ENCODE measurements around the gene TTC23L.

The TTC23L gene

DNA sequence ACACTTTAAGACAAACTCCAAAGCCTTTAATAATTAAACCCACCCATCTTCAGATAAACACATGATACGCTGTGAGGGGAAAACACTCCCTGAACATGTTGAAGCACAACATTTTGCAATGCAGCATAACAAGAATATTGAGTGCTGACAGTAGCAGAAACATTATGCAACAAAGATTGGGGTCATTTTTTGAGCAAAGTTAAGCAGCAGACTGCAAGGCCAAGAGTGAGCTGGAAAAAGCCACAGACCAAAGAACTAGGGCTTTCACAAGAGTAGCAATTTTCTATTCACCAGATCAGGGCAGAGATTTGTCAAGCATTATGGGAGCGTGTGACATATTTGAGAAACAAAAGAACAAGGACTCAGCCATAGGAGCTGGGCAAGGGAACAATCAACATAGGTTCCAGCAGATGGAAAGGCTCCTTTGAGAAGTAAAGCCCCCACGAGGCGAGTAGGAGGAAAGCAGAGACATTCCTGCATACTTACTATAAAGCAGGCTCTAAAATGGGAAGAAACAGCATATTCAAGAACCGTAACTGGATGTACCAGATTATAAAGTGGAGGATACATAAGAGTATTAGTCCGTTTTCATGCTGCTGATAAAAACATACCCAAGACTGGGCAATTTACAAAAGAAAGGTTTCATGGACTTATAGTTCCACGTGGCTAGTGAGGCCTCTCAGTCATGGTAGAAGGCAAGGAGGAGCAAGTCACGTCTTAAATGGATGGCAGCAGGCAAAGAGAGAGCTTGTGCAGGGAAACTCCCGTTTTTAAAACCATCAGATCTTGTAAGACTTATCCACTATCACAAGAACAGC lies 4.8 kb upstream of the TTC23L start:
- no peak for DNase-seq

DNA sequence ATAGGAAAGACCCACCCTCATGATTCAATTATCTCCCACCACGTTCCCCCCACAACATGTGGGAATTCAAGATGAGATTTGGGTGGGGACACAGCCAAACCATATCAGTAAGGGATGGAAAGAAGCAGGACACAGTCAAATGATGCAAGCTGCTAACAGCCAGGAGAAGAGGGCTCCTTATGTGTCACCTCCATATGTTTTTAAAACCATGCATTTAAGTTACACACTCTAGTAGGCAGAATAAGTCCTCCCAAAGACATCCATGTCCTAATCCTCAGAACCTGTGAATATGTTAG lies 4.2 kb upstream of the TTC23L start:
- DNase-seq = no peak

DNA sequence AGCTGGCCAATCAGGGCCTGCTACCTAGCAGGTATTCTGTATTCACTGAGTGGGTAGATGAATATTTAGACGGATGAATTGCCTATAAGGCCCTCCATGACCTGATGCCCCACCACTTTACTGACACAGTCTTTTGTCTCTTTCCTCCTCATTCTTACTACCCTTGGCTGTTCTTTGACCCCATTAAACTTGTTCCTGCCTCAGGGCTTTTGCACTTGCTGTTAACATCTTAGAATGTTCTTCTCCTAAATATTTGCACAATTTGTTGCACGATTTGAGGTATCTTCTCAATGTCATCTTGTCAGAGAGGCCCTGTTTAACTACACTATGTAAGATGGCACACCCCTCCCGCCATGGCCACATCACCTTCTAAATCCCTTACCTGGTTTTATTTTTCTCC lies 3.3 kb upstream of the TTC23L start:
- no peak for DNase-seq

DNA sequence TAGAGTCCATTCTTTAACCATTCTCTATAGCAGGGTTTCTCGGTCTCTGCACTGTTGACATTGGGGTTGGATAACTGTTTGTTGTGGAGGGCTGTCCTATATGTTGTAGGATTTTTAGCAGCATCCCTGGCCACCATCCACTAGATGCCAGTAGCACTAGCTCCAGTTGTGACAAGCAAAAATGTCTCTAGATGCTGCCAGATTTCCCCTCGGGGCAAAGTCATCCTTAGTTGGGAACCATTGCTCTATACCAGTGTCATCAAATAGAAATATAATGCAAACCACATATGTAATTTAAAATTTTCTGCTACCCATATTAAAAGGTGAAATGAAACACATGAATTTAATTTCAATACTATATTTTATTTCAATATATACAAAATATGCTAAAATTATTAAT lies 2.9 kb downstream of the TTC23L start:
- no peak for DNase-seq

DNA sequence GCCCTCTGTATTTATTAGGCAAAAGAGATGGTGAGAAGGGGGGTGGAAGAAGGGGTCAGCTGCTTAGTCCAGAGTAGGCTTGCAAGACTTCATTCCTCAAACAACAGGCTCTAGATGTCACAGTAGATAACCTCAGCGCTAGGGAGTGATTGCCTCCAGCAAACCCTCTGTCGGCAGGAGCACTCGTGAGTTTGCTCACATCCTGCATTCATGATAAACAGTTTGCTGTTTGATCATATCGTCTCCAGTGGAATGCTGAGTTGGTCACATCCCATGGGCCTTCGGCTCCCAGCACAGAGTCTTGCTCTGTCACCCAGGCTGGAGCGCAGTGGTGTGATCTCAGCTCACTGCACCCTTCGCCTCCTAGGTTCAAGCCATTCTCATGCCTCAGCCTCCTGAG lies 3.6 kb downstream of the TTC23L start:
- DNase-seq = no peak

DNA sequence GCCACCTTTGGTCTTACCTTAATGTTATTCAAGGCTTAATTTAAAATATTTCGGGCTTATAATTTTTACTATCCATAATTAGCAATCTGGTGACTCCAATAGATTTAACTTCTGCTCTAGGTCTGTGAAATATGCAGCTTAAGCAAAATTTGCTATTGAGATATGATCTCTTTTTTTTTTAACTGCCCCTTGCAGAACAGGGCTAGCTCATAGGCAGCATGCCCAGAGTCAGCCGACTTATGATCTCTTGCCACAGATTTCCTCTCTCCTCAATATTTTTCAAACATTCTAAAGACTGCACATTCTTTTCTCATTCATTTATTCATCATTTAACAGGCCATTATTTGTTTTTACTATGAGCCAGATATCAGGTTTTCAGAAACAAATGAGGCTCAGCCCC lies 4.5 kb downstream of the TTC23L start:
- DNase-seq = no peak

DNA sequence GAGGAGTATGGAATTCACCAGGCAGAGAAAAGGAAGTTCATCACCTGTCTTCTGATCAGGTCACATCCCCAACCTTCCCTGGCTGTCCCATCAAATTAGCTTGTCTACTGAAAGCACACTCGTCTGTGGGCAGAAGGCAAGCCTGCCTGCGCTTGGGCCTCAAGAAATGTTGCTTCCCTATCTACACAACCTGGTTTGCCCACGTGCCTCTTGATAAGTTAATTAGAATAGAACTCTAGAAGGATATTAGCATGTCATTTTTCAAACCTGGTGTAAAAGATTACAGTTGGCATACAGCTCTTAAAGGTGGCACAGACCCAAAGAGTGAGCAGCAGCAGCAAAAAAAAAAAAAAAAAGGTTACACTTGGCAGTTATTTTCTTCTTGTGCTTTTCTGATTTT lies 5.1 kb downstream of the TTC23L start:
- no peak for DNase-seq

DNA sequence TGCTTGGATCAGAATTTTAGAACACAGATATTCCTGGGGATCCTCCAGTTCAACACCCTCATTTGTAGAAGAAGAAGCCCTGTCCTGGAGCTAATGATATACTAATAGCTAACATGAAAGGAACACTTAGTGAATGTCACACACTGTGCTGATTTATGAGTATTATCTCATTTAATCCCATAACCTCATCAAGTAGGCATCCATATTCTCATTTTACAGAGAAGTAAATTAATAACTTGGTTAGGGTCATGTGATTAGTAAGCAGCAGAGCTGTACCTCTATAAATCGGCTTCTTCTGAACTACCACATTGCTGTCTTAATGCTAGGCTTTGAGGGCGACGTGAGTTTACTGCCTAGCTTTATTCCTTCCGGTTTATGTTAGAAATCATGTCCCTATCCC lies 6.0 kb downstream of the TTC23L start:
- no peak for DNase-seq

DNA sequence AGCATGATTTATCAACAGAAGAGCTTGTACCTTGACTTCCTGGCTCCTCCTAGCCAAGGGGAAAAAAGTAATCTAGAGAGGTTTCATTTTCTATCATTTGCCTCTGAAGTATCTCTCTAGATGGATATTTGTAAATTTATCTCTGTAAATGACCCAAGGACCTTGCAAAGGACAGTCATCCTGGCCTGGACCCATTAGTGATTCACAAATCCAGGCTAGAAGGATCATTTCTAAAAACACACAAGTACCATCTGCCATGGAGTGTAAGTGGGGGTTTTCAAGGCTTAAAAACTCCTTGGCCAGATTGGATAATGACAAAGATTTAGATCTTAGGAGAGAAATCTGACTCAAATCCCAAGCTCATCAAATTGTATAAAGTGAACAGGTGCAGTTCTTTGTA lies 8.1 kb downstream of the TTC23L start:
- no peak for DNase-seq

DNA sequence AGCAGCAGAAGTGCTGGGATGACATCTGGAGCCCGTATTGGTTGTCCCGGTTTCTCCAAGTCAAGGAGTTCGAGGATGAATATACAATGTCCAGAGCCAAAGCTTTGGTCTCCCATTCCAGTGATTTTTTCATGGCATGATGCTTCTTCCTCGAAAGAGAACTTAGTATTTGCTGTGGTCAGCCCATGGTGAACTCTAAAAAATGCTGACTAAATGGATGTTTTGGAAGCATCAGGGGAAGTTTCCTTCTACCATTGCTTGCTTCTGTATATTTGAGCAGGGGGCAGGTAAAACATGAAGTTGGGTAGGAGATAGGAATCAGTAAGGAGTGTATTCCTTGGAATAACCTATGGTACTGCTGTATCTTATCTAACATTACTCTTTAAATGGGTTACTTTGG lies 8.6 kb downstream of the TTC23L start:
- no peak for DNase-seq

DNA sequence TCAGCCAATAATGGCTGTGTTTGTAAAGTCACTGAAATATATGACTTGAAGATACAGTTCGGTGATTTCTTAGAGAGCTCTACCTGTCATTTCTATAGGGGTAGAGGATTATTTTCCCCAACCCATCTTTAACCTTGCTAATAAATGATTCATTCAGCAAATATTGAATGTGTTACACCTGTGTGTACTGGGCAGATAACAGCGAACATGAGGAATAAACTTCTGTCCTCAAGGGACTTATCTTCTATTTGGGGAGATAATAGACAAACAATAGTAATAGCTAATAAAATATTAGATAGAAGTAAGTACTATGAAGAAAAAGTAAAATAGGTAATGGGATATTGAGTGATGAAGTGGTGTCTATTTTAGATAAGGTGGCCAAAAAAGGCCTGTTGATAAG lies 9.3 kb downstream of the TTC23L start:
- DNase-seq = no peak

DNA sequence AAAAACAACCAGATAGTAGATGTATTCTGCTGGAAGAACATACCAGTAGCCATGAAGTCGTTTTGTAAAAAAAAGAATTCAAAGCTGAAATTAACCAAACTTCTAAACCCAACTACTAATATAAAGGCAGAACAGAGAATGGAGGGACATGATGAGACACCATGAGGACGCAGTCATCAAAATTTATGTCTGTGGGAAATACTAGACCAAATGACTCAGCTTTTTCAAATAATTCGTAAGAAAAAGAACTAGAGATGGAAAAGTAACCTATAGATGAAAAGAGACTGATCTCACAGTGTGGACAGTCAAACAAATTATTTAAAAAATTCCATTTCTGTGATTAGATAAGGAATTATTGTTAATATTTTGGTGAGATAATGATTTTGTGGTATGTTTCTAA lies 10.3 kb downstream of the TTC23L start:
- DNase-seq = no peak

DNA sequence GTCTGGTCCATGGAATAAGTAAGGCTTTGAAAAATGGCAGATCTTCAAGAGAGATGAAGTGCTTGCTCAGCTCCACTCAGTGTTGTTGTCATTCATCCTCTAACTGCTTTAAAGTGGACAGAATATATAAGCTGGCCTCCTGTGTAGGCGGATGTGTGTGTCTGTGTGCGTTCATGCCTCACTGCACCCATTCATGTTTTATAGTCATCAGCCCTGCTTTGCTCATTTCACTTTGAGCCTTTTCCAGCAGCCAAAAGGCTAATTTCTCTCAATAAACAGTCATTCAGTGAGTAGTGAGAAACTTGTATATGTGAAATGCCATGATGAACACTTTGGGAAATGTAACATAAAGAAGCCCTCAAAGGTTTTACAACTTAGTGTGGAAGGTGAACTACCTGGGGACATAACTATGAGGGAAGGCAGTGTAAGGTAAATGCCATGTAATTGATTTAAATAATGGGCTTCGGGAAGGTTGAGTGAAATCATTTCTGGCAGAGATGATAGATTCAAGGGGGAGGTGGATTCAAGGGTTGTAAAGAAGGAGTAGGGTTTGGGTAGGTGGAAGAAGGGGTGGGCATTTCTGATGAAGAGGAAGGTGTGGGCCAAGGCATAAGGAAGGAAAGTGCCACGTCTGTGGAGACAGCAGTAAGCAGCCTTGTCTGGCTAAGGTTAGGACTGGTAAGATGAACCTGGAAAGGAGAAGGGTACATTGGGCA lies 15.7 kb downstream of the TTC23L start:
- DNase-seq = no peak

DNA sequence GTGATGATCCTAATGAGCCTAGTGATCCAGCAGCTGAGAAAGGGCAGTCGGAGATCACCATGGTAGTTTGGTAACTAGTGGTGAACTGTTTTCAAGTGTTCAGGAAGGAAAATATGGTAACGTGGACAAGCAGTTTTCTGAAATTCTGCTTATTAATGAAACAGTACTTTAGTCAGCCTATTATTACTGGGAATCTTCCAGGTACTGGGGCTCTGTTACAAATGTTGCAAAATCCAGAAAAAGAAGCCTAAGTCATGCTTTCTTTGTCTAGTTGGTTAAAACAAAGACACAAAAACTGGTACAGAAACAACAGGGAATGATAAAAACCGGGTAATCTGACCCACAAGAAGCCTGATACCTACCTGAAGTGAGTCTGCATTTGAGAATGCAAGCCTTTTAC lies 18.2 kb downstream of the TTC23L start:
- no peak for DNase-seq

DNA sequence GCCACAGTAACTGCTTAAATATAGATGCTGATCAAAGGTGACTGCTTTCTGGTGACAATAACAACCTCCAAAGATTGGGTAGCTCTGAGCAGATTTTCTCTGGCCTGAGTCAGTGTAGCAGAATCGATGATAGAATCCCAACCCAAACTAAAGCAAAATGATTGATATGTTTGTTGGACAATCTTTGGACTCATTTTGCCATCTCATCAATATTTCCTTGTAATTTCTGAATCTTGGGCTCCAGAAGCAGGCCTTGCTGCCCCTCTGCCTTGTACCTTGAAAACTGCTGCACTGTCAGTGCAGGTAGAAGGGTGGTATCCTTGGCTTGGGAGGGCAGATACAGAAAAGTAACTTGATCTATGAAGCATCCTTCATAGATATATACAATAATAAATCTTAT lies 18.9 kb downstream of the TTC23L start:
- no peak for DNase-seq

DNA sequence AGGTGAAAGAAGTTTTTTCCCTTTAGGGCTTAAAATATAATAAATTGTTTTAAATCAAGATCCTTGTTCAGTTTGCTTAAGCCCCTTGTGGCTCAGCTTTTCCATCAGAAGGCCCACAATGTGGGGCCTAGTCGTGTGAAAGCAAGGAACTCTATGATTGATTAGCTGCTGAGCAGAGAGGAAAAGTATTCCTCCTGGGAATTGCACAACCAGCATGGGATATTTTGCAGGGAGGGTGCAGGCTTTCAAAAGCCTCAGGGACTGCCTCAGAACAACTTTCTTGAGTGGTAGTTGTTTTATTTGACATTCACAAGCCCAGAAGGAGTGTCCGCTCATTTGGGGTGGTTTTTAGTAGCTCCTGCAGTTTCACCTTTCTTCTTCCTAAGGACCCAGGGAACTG lies 19.8 kb downstream of the TTC23L start:
- DNase-seq = no peak

DNA sequence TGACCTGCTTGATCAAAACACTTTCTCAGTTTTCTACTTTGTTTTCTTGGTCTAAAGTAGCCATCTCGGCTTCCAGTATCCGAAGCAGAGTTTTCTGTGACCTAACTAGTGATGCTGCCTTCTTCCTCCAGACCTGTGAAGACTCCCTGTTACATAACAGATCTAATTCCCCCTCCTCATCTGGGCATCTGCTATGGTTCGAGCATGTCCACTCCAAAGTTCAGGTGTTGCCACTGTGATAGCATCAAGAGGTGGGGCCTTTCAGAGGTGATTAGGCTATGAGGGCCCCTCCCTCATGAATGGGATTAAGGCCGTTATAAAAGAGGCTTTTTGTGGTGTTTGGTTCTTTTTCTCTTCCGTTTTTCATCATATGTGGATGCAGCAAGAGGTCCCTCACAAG lies 20.3 kb downstream of the TTC23L start:
- no peak for DNase-seq

DNA sequence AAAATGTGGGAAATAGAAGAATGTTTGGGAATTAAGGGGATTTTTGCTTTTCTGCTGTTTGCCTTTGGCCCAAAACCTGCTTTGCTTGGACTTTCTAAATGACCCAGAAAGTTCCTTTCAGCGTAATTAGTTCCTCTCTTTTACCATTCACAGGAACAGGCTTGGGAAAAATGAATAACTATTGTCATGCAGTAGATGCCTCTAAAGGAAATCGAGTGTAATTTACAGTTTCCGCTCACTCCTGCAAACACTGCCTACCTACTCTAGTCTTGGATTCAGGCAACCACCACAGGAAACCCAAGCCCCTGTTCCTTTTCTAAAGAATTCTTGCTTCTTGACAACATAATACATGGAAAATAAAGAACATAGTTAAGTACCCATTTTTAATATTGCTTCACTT lies 25.0 kb downstream of the TTC23L start:
- no peak for DNase-seq

DNA sequence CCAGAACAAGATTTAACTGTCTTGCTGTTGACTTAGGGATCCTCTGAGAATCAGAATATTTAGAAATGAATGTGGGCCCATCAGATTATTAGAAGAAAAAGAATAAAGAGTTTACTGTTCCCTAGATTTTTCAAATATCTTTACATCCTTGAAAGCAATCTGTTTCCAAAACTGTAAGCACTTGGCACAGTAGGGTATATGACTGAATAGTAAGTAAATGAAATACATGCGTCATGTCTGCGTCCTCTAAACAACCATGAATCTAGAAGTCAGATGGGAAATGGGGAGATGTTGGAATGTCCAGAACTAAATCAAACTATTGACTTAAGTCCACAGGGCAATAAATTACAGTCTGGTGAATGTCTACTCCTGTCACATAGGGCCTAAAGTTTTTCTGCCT lies 26.1 kb downstream of the TTC23L start:
- DNase-seq = no peak

DNA sequence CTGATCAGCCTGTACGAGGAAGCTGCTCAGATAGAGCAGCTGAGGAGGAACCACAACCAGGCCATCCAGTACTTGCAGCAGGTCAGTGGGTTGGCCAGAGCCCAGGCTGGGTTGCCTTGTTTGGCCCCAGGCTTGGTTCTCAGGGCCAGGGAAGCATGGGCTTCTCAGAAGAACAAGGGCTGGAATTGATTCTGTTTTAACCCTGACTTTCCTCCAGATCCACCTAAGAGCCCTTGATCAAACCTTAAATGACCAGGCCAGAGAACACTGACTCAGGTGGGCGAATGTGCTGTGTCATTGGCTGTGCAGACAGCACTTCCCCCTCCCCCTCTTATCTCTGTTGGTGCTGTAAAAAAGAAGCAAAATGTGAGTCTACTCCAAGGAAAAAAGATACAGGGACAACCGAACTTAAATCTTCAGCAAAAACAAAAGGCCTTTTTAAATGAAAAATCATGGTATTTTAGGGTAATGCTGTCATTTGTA lies 28.1 kb downstream of the TTC23L start:
- no peak for DNase-seq

DNA sequence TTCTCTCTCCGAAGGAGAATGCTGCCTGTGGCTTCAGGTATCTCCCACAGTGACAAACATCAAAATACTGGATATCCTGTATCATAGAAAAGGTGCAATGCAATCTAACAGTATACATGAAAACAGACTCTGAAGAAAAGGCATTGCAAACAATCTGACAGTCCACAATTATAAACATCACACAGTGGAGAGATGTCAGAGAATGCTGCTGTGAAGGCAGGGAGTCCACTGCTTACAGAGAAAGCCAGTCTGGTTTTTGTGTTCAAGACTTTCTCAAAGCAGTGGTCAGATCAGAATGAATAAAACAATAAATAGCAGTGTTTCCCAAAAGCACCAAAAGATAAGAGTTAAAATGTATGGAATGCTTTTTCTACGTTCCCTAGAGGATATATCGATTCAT lies 28.7 kb downstream of the TTC23L start:
- no peak for DNase-seq

DNA sequence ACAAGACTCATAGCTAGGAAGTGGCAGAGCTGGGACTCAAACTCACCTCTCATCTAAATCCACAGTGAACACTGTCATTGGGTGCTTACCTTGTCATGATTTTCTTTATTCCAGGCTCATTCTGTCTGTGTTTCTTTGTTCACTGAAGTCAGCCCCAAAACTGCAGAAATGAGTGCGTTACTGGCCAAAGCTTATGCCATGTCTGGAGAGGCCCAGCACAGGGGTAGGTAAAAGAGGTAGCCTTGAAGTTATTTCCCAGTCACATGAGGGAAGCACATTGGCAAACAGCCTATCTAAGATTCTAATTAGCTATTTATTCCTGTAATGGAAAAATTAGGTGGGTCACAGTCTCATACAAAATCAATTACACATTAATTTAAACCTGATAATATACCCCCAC lies 29.8 kb downstream of the TTC23L start:
- no peak for DNase-seq

DNA sequence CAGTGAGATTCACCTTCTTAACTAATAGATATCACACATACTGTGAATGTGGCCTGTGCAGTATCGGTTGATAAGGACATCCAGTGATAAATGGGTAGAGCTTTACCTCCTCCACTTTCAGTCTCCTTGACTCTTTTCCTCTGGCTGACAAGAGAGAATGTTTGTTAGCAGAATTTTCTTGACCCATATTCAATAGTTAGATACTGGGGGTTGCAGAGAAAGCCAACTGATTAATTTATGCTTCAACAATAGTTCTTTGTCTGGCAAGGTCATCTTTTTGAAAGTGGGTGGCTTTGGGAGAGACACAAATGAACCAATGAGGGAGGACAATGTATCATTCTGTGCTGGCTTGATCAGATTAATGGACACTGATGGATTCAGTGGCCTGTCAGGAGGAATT lies 30.3 kb downstream of the TTC23L start:
- no peak for DNase-seq

DNA sequence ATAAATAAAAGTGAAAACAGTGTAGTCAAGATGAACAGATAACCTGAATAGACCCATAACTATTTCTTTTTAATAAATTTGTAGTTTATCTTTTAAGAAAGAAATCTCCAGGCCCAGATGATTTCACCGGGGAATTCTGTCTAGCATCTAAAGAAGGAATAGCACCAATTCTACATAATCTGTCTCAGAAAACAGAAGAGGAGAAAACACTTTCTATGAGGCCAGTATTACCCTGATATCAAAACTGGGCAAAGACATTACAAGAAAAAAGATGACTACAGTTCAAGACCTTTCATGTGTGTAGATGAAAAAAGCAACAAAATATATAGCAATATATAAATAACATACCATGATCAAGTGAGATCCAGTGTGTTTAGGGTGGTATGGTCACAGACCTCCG lies 31.4 kb downstream of the TTC23L start:
- no peak for DNase-seq

DNA sequence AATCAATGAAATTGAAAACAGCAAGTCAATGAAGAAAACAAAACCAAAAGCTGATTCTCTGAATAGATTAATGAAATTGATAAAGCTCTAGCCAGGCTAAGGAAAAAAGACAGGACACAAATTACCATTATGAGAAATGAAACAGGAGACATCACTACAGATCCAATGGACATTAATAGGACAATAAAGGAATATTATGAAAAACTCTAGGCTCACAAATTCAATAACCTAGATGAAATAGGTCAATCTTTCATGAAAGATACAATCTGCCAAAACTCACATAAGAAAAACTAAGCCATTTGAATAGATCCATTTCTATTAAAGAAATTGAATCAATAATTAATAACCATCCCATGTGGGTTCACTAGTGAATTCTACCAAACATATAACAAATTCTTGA lies 37.3 kb downstream of the TTC23L start:
- no peak for DNase-seq
